NCI-H774 (cell line): Measurements from ENCODE around the gene JDP2.

Source experiments
- DNase-seq: peaks from one replicate; lab custom pipeline; 2025; lab: John Stamatoyannopoulos, UW

Gene JDP2

GRCh38 chr14:75409316-75410205 is 18.3 kb upstream of the JDP2 start:
- DNase-seq: no peak

GRCh38 chr14:75411214-75411540 is 16.6 kb upstream of the JDP2 start:
- DNase-seq: peak; percentile 19

- no peak for DNase-seq
Measured at GRCh38 chr14:75413013-75413412, 14.8 kb upstream of the JDP2 start.

- DNase-seq: no peak
Measured at GRCh38 chr14:75417674-75418073, 10.1 kb upstream of the JDP2 start.

- no peak for DNase-seq
Measured at GRCh38 chr14:75418850-75419768, 8.7 kb upstream of the JDP2 start.

GRCh38 chr14:75422169-75422568 is 5.7 kb upstream of the JDP2 start:
- no peak for DNase-seq

- DNase-seq: no peak
Measured at GRCh38 chr14:75424496-75424895, 3.3 kb upstream of the JDP2 start.

- DNase-seq: no peak
Measured at GRCh38 chr14:75425446-75425845, 2.4 kb upstream of the JDP2 start.

GRCh38 chr14:75426332-75427125 is 1.3 kb upstream of the JDP2 start:
- DNase-seq: no peak

- DNase-seq: no peak
Measured at GRCh38 chr14:75427126-75427481, 718 bp upstream of the JDP2 start.

- no peak for DNase-seq
Measured at GRCh38 chr14:75428230-75429104, 645 bp downstream of the JDP2 start.

- DNase-seq: no peak
Measured at GRCh38 chr14:75429562-75429961, 1.7 kb downstream of the JDP2 start.

- no peak for DNase-seq
Measured at GRCh38 chr14:75430116-75430515, 2.3 kb downstream of the JDP2 start.

- no peak for DNase-seq
Measured at GRCh38 chr14:75430526-75430925, 2.7 kb downstream of the JDP2 start.

GRCh38 chr14:75430976-75431375 is 3.2 kb downstream of the JDP2 start:
- DNase-seq: no peak

- no peak for DNase-seq
Measured at GRCh38 chr14:75431827-75432226, 4.0 kb downstream of the JDP2 start.

GRCh38 chr14:75432411-75432810 is 4.6 kb downstream of the JDP2 start:
- no peak for DNase-seq

GRCh38 chr14:75433631-75434071 is 5.8 kb downstream of the JDP2 start:
- DNase-seq: no peak

GRCh38 chr14:75434138-75434889 is 6.5 kb downstream of the JDP2 start:
- DNase-seq: no peak

- no peak for DNase-seq
Measured at GRCh38 chr14:75434890-75435248, 7.0 kb downstream of the JDP2 start.

GRCh38 chr14:75435473-75435872 is 7.7 kb downstream of the JDP2 start:
- DNase-seq: no peak
